ENCODE data around the gene ZNFX1.

The ZNFX1 gene

DNA sequence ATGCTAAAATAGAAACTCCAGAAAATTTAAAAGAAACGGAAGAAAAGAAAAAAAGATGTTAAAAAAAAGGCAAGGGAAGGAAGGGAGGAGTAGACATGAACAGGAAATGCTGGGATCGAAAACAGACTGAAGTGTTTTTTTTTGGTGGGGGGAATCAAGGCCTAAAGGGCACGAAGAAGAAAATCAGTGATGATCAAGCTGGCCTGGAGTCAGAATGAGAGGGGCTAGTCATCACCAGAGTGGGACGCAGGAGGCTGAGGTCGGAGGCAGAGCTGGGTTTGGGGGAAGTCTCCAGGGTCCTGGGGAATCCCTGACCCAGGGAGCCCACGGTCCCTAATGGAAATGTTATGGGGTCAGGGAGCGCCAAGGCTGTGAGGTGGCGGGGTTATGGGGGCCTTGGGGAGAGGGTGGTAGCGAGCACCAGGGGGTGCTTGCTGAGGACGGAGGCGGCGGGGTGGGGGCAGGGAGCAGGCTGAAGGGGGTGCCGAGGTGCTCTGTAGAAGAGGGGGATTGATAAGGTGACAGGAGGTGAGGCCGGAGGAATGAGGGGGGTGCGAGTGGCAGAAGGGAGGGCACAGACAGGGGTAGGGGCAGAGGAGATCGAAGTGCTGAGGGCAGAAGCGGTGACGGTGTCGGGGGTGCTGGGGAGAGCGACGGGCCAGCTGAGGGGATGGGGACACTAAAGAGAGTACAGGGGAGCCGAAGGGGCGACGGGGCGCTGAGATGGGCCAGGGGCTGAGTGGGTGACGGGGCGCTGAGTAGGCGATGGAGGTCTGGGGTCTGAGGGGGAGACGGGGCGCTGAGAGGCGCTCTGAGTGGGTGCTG is 684 bp downstream of the ZNFX1 start (continued):
- TF ChIP-seq, protein P1, sequence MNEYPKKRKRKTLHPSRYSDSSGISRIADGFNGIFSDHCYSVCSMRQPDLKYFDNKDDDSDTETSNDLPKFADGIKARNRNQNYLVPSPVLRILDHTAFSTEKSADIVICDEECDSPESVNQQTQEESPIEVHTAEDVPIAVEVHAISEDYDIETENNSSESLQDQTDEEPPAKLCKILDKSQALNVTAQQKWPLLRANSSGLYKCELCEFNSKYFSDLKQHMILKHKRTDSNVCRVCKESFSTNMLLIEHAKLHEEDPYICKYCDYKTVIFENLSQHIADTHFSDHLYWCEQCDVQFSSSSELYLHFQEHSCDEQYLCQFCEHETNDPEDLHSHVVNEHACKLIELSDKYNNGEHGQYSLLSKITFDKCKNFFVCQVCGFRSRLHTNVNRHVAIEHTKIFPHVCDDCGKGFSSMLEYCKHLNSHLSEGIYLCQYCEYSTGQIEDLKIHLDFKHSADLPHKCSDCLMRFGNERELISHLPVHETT (tag by site-specific recombination; IDR thresholded peaks at IDR 0.05), result no peak
- no peak for TF ChIP-seq ZNF433 (tag by site-specific recombination; IDR thresholded peaks at IDR 0.05; ENCODE audit: low read depth)
- TF ChIP-seq, protein P2, sequence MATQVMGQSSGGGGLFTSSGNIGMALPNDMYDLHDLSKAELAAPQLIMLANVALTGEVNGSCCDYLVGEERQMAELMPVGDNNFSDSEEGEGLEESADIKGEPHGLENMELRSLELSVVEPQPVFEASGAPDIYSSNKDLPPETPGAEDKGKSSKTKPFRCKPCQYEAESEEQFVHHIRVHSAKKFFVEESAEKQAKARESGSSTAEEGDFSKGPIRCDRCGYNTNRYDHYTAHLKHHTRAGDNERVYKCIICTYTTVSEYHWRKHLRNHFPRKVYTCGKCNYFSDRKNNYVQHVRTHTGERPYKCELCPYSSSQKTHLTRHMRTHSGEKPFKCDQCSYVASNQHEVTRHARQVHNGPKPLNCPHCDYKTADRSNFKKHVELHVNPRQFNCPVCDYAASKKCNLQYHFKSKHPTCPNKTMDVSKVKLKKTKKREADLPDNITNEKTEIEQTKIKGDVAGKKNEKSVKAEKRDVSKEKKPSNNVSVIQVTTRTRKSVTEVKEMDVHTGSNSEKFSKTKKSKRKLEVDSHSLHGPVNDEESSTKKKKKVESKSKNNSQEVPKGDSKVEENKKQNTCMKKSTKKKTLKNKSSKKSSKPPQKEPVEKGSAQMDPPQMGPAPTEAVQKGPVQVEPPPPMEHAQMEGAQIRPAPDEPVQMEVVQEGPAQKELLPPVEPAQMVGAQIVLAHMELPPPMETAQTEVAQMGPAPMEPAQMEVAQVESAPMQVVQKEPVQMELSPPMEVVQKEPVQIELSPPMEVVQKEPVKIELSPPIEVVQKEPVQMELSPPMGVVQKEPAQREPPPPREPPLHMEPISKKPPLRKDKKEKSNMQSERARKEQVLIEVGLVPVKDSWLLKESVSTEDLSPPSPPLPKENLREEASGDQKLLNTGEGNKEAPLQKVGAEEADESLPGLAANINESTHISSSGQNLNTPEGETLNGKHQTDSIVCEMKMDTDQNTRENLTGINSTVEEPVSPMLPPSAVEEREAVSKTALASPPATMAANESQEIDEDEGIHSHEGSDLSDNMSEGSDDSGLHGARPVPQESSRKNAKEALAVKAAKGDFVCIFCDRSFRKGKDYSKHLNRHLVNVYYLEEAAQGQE (tag by site-specific recombination; IDR thresholded peaks at IDR 0.05), result peak; percentile 74; the same call in 1 of the 2 replicates
- peak; percentile 89 for TF ChIP-seq ZFHX2 (tag by site-specific recombination; conservative IDR thresholded peaks at IDR 0.05)
- no peak for TF ChIP-seq ZNF580 (tag by site-specific recombination; IDR thresholded peaks at IDR 0.05)
- no peak for TF ChIP-seq ZNF629 (tag by site-specific recombination; IDR thresholded peaks at IDR 0.05)
- TF ChIP-seq SCRT1 (tag by site-specific recombination; IDR thresholded peaks at IDR 0.05; ENCODE audit: borderline replicate concordance), result no peak
- TF ChIP-seq ZSCAN16 (tag by site-specific recombination; IDR thresholded peaks at IDR 0.05), result no peak
- TF ChIP-seq CTCF (tag by site-specific recombination; IDR thresholded peaks at IDR 0.05), result peak; percentile 49
- TF ChIP-seq, protein P3, sequence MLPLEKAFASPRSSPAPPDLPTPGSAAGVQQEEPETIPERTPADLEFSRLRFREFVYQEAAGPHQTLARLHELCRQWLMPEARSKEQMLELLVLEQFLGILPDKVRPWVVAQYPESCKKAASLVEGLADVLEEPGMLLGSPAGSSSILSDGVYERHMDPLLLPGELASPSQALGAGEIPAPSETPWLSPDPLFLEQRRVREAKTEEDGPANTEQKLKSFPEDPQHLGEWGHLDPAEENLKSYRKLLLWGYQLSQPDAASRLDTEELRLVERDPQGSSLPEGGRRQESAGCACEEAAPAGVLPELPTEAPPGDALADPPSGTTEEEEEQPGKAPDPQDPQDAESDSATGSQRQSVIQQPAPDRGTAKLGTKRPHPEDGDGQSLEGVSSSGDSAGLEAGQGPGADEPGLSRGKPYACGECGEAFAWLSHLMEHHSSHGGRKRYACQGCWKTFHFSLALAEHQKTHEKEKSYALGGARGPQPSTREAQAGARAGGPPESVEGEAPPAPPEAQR (tag by site-specific recombination; IDR thresholded peaks at IDR 0.05), result no peak; the same call in 1 of the 2 replicates
- TF ChIP-seq ZNF350 (tag by site-specific recombination; IDR thresholded peaks at IDR 0.05), result no peak
- peak; percentile 19; the same call in 1 of the 2 replicates for TF ChIP-seq ZNF202 (tag by site-specific recombination; IDR thresholded peaks at IDR 0.05; ENCODE audit: borderline replicate concordance)
- TF ChIP-seq ZNF184 (tag by site-specific recombination; IDR thresholded peaks at IDR 0.05), result no peak
- TF ChIP-seq ZNF26 (tag by site-specific recombination; IDR thresholded peaks at IDR 0.05), result no peak
- TF ChIP-seq ZNF596 (tag by site-specific recombination; IDR thresholded peaks at IDR 0.05), result no peak

Measured in HEK293 (cell line).